NCI-H2081 (cell line): ENCODE data around the gene PTPN3.

Experiments
- DNase-seq, 2 experiments: peaks; one replicate each; lab custom pipeline; 2025; lab: John Stamatoyannopoulos, UW

Gene PTPN3

GRCh38 chr9:109504689-109505088, 6.6 kb upstream of the PTPN3 start:
- DNase-seq, result no peak

- DNase-seq, result no peak
These were observed 2.4 kb upstream of the PTPN3 start for GRCh38 chr9:109500421-109500974.

GRCh38 chr9:109499631-109500410, 1.7 kb upstream of the PTPN3 start:
- DNase-seq, result no peak

- DNase-seq, result no peak
These were observed 1.1 kb upstream of the PTPN3 start for GRCh38 chr9:109499093-109499630.

- peak; percentile 44 to 72 for DNase-seq
These were observed 617 bp downstream of the PTPN3 start for GRCh38 chr9:109497226-109498153.

GRCh38 chr9:109496841-109497225, 1.3 kb downstream of the PTPN3 start:
- no peak for DNase-seq

GRCh38 chr9:109496218-109496617, 1.9 kb downstream of the PTPN3 start:
- DNase-seq, result no peak

GRCh38 chr9:109493648-109494047, 4.5 kb downstream of the PTPN3 start:
- no peak for DNase-seq

- no peak for DNase-seq
These were observed 6.5 kb downstream of the PTPN3 start for GRCh38 chr9:109491590-109491989.

- DNase-seq, result no peak
These were observed 9.2 kb downstream of the PTPN3 start for GRCh38 chr9:109488791-109489492.

- DNase-seq, result no peak
These were observed 9.8 kb downstream of the PTPN3 start for GRCh38 chr9:109488351-109488750.

- DNase-seq, result no peak
These were observed 10.9 kb downstream of the PTPN3 start for GRCh38 chr9:109487247-109487646.

GRCh38 chr9:109483744-109484429, 14.2 kb downstream of the PTPN3 start:
- DNase-seq, result no peak

GRCh38 chr9:109482391-109482916, 15.7 kb downstream of the PTPN3 start:
- DNase-seq, result no peak

GRCh38 chr9:109481856-109482255, 16.3 kb downstream of the PTPN3 start:
- no peak for DNase-seq

GRCh38 chr9:109479822-109480221, 18.3 kb downstream of the PTPN3 start:
- DNase-seq, result no peak

- no peak for DNase-seq
These were observed 19.3 kb downstream of the PTPN3 start for GRCh38 chr9:109478665-109479380.

GRCh38 chr9:109478051-109478563, 20.0 kb downstream of the PTPN3 start:
- DNase-seq, result no peak

GRCh38 chr9:109477258-109478050, 20.7 kb downstream of the PTPN3 start:
- DNase-seq, result peak in 1 of 2 experiments; percentile 41
